GM12878 (cell line): ENCODE results near the gene SRBD1. TPM values are rescaled to one million over a fixed set of nuclear protein-coding genes. Genes with fewer than 3 reads are reported as not detected.

ENCODE experiments used
- ATAC-seq: fragments of 200-7000 bp; cut with Tn5 transposase; 3 replicates; pipeline ENCODE4 v1.9.1; 2020; ENCODE audit warnings: mild to moderate bottlenecking, moderate library complexity
- BruUV-seq: library from RNA; stranded (reverse); fragments of 400-500 nt; replicated peaks from 2 replicates; lab custom pipeline; 2021; lab: Mats Ljungman, UMichigan
- CTCF ChIA-PET: fragments of 300-600 bp; sonication (Branson Sonifier 250); formaldehyde crosslinking; extraction: SDS; loops from one replicate; lab custom pipeline; 2021; ENCODE audit warnings: inconsistent platforms; lab: Yijun Ruan, JAX
- POLR2A ChIA-PET: fragments of 350-600 bp; formaldehyde crosslinking; extraction: SDS; loops from one replicate; lab custom pipeline; 2021; ENCODE audit warnings: inconsistent platforms; lab: Charles Lee
- RAD21 ChIA-PET: fragments of 300-600 bp; sonication (Branson Sonifier 250); formaldehyde crosslinking; loops from one replicate; lab custom pipeline; 2023; ENCODE audit warnings: antibody characterized with exemption; ENCODE audit not compliant: unreplicated experiment; lab: Charles Lee
- SMC1A ChIA-PET: fragments of 300-600 bp; sonication (Branson Sonifier 250); formaldehyde crosslinking; loops from one replicate; lab custom pipeline; 2023; ENCODE audit not compliant: unreplicated experiment, uncharacterized antibody; lab: Charles Lee
- DNase-seq: peaks from one replicate; pipeline ENCODE4 v3.0.0-alpha.2; 2011; ENCODE audit warnings: low read depth, low spot score
- FAIRE-seq: peaks from 3 replicates; lab custom pipeline; 2011; peaks lifted over from hg19 to GRCh38; lab: Jason Lieb, UNC
- H2AFZ ChIP-seq: 2 replicates; pipeline ENCODE4 v1.6.0; 2011; ENCODE audit warnings: low read depth, low read length, control low read depth; ENCODE audit not compliant: control insufficient read depth
- H3K27ac ChIP-seq: 2 replicates; pipeline ENCODE4 v1.5.1; 2011; ENCODE audit warnings: control low read depth; ENCODE audit not compliant: control insufficient read depth, insufficient read depth
- H3K27me3 ChIP-seq, 2 experiments: replicated peaks in 1 of 2; 2 replicates each; pipeline versions ENCODE4 v1.6.0 to v1.6.1; 2011; ENCODE audit warnings: low read length in 1 of 2; ENCODE audit not compliant: control insufficient read depth in 2 of 2, insufficient read depth in 2 of 2
- H3K36me3 ChIP-seq, 2 experiments: 2 replicates each; pipeline ENCODE4 v1.5.1; 2011; ENCODE audit warnings: low read length in 1 of 2; ENCODE audit not compliant: control insufficient read depth in 2 of 2, insufficient read depth in 2 of 2
- H3K4me1 ChIP-seq: 2 replicates; pipeline ENCODE4 v1.6.1; 2011; ENCODE audit warnings: mild to moderate bottlenecking, low read length, moderate library complexity, mixed read lengths; ENCODE audit not compliant: control insufficient read depth, insufficient read depth
- H3K4me2 ChIP-seq: 2 replicates; pipeline ENCODE4 v1.6.0; 2011; ENCODE audit warnings: control low read depth; ENCODE audit not compliant: control insufficient read depth, insufficient read depth
- H3K4me3 ChIP-seq: fragments of 200-600 bp; sonication (generic); 2 replicates; pipeline ENCODE4 v1.5.1; 2016
- H3K79me2 ChIP-seq: 2 replicates; pipeline ENCODE4 v1.6.0; 2011; ENCODE audit warnings: low read length; ENCODE audit not compliant: control insufficient read depth, insufficient read depth
- H3K9ac ChIP-seq: 2 replicates; pipeline ENCODE4 v1.8.0; 2011; ENCODE audit warnings: low read length, control low read depth, mixed read lengths; ENCODE audit not compliant: control insufficient read depth, insufficient read depth
- H3K9me3 ChIP-seq: replicated peaks from 3 replicates; pipeline ENCODE4 v1.5.1; 2011; ENCODE audit warnings: mild to moderate bottlenecking, low read length; ENCODE audit not compliant: control insufficient read depth, insufficient read depth
- H4K20me1 ChIP-seq: 2 replicates; pipeline ENCODE4 v1.6.0; 2011; ENCODE audit not compliant: control insufficient read depth, insufficient read depth
- BMI1 ChIP-seq: fragments of 450-650 bp; IDR thresholded peaks from 2 replicates; pipeline ENCODE4 v1.6.1; 2016; ENCODE audit warnings: mild to moderate bottlenecking, moderate library complexity, borderline replicate concordance
- CBX3 ChIP-seq: fragments of 200-600 bp; sonication (generic); IDR thresholded peaks from 2 replicates; pipeline ENCODE4 v1.6.1; 2016; ENCODE audit warnings: low read depth, borderline replicate concordance
- CHD1 ChIP-seq: IDR thresholded peaks from 2 replicates; pipeline ENCODE4 v1.6.1; 2012; ENCODE audit warnings: low read depth, low read length, improper control_type of control experiment
- ESRRA ChIP-seq: IDR thresholded peaks from 2 replicates; pipeline ENCODE4 v1.6.1; 2012; ENCODE audit warnings: mild to moderate bottlenecking, low read length, improper control_type of control experiment
- FOS ChIP-seq: IDR thresholded peaks from 3 replicates; pipeline ENCODE4 v1.6.1; 2011; ENCODE audit warnings: borderline replicate concordance; ENCODE audit not compliant: insufficient read length; ENCODE audit errors: extremely low read depth
- GATAD2B ChIP-seq: fragments of 450-650 bp; conservative IDR thresholded peaks from 2 replicates; pipeline ENCODE4 v1.6.1; 2017; ENCODE audit warnings: low read depth, mild to moderate bottlenecking, moderate library complexity
- HDGF ChIP-seq: fragments of 450-650 bp; IDR thresholded peaks from 2 replicates; pipeline ENCODE4 v1.6.1; 2016; ENCODE audit warnings: antibody characterized with exemption
- IKZF1 ChIP-seq: fragments of 450-650 bp; conservative IDR thresholded peaks from 2 replicates; pipeline ENCODE4 v1.6.1; 2017; ENCODE audit warnings: antibody characterized with exemption, mild to moderate bottlenecking
- POLR2AphosphoS5 ChIP-seq: IDR thresholded peaks from 2 replicates; pipeline ENCODE4 v1.6.1; 2011; ENCODE audit warnings: mild to moderate bottlenecking, low read length, inconsistent platforms
- SIN3A ChIP-seq: IDR thresholded peaks from 2 replicates; pipeline ENCODE4 v1.6.1; 2012; ENCODE audit warnings: low read depth, low read length, improper control_type of control experiment
- SIX5 ChIP-seq: IDR thresholded peaks from 2 replicates; pipeline ENCODE4 v1.6.1; 2011; ENCODE audit warnings: mild to moderate bottlenecking, low read depth, low read length, moderate library complexity; ENCODE audit not compliant: severe bottlenecking
- SPI1 ChIP-seq: IDR thresholded peaks from 2 replicates; pipeline ENCODE4 v1.6.1; 2011; ENCODE audit warnings: low read depth, mild to moderate bottlenecking, low read length, moderate library complexity, borderline replicate concordance; ENCODE audit not compliant: insufficient read depth
- SUZ12 ChIP-seq: fragments of 200-600 bp; sonication (generic); IDR thresholded peaks from one replicate; pipeline ENCODE4 v1.6.1; 2018; ENCODE audit warnings: antibody characterized with exemption, mild to moderate bottlenecking; ENCODE audit not compliant: unreplicated experiment
- TARDBP ChIP-seq: IDR thresholded peaks from 2 replicates; pipeline ENCODE4 v1.6.1; 2016; ENCODE audit warnings: borderline replicate concordance
- WGBS: methylation state at CpG from one replicate; pipeline ENCODE4 v1.1.6; 2016; ENCODE audit warnings: low lambda C conversion rate; ENCODE audit not compliant: insufficient replicate concordance, insufficient coverage; ENCODE audit errors: missing lambda C conversion rate; 5-methylcytosine and 5-hydroxymethylcytosine counted together
- in situ Hi-C: fragments of 300-500 bp; cut with MboI; formaldehyde crosslinking; loops from 9 replicates; pipeline ENCODE4 v1.14.3; 2018; ENCODE audit warnings: mixed read lengths
- intact Hi-C: fragments of 100-400 bp; cut with micrococcal nuclease; formaldehyde crosslinking; loops from one replicate; pipeline ENCODE4 v1.14.2; 2022; ENCODE audit not compliant: unreplicated experiment
- polyA plus RNA-seq, 11 experiments: library from polyadenylated mRNA; depleted of rRNA in 4 of 11; unstranded in 6 of 11; stranded (reverse) in 5 of 11; fragments of >200 nt; fragmentation: Nextera tagmentation in 4 of 11; fragmentation: Illumina TruSeq in 1 of 11; extraction: Ambion mirVana in 4 of 11; extraction: Trizol in 1 of 11; gene quantifications; 1 replicate in 1 of 11; 2 replicates in 10 of 11; pipeline versions ENCODE4 v1.2.1 to v1.2.3, GENCODE V29; 2011 to 2016; ENCODE audit warnings: inconsistent platforms in 2 of 11, missing spikeins in 2 of 11, low read depth in 1 of 11
- total RNA-seq, 4 experiments: library from RNA; depleted of rRNA in 3 of 4; stranded (reverse); fragments of >200 nt in 3 of 4; fragmentation: Illumina TruSeq in 1 of 4; extraction: Trizol in 1 of 4; gene quantifications; 2 replicates each; pipeline versions ENCODE4 v1.2.1 to v1.2.3, GENCODE V29; 2013 to 2021
- TF ChIP-seq, protein P1 (sequence below): fragments of 450-650 bp; IDR thresholded peaks from 2 replicates; pipeline ENCODE4 v1.6.1; 2017; ENCODE audit warnings: low read depth, mild to moderate bottlenecking, moderate library complexity
- TF ChIP-seq, protein P2 (sequence below): fragments of 450-650 bp; IDR thresholded peaks from 2 replicates; pipeline ENCODE4 v1.6.1; 2017; ENCODE audit warnings: mild to moderate bottlenecking
- TF ChIP-seq, protein P3 (sequence below): IDR thresholded peaks from 2 replicates; pipeline ENCODE4 v1.6.1; 2012; ENCODE audit warnings: low read length, inconsistent platforms
- TF ChIP-seq, protein P4 (sequence below): IDR thresholded peaks from 2 replicates; pipeline ENCODE4 v1.6.1; 2011; ENCODE audit warnings: borderline replicate concordance, low read depth, mild to moderate bottlenecking, moderate library complexity, low read length; ENCODE audit not compliant: insufficient read depth, poor library complexity, severe bottlenecking

The SRBD1 gene
- total and polyA plus RNA-seq, 10 of the 15 experiments (the other 5 are each of a cell fraction or from before 2014, with no cell fraction given): 9.7 to 33.1 (median 20.1) TPM

GRCh38 chr2:45533771-45534170 is 77.3 kb downstream of the SRBD1 start (continued):
- no peak for TF ChIP-seq CBX3
- TF ChIP-seq IKZF1: no peak
- TF ChIP-seq HDGF: no peak
- no peak for TF ChIP-seq BMI1
- no peak for TF ChIP-seq GATAD2B
- TF ChIP-seq, protein P1, sequence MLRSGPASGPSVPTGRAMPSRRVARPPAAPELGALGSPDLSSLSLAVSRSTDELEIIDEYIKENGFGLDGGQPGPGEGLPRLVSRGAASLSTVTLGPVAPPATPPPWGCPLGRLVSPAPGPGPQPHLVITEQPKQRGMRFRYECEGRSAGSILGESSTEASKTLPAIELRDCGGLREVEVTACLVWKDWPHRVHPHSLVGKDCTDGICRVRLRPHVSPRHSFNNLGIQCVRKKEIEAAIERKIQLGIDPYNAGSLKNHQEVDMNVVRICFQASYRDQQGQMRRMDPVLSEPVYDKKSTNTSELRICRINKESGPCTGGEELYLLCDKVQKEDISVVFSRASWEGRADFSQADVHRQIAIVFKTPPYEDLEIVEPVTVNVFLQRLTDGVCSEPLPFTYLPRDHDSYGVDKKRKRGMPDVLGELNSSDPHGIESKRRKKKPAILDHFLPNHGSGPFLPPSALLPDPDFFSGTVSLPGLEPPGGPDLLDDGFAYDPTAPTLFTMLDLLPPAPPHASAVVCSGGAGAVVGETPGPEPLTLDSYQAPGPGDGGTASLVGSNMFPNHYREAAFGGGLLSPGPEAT: no peak
- no peak for TF ChIP-seq ESRRA
- no peak for TF ChIP-seq CHD1
- TF ChIP-seq TARDBP: no peak
- TF ChIP-seq SPI1: no peak
- no peak for TF ChIP-seq SIN3A
- no peak for TF ChIP-seq POLR2AphosphoS5

DNA sequence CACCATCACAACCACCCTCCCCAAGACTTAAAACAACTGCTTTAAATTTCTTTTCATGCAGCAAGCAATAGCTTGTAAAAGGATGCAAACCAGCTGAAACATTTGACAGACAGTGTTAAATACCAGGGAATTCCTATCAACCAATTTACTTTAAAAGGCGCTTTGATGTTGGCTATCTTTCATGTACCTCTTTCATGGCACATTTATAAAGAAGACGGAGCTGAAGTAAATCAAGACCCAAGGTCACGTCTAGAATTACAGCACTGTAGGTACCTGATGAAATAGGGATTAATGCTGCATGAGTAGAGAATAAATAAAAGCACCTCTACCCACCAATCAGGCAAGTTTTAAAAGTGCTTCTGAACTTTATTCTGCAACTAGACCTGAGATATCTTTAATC is 78.9 kb downstream of the SRBD1 start:
- ChIA-PET POLR2A (no interaction called here), CTCF (no interaction called here), RAD21 (no interaction called here), SMC1A (no interaction called here)
- H3K27me3 ChIP-seq: no peaks in the 10 kb centered on the region
- no peaks in the 10 kb centered on the region for H3K4me1 ChIP-seq
- no peaks in the 10 kb centered on the region for H3K9me3 ChIP-seq
- H3K79me2 ChIP-seq: no peaks in the 10 kb centered on the region
- FAIRE-seq (no peak), ATAC-seq (no peak), DNase-seq (no peak)
- no TSS peak for BruUV-seq
- no peak overlapping the region for H3K4me2 ChIP-seq
- in situ Hi-C loops: no loop called here
- 99% methylated on average over 3 of the region's 3 CpGs for WGBS
- no peak overlapping the region for H3K4me3 ChIP-seq
- no peaks in the 10 kb centered on the region for H3K36me3 ChIP-seq
- H2AFZ ChIP-seq: no peak overlapping the region
- no peak for TF ChIP-seq SUZ12
- TF ChIP-seq, protein P2, sequence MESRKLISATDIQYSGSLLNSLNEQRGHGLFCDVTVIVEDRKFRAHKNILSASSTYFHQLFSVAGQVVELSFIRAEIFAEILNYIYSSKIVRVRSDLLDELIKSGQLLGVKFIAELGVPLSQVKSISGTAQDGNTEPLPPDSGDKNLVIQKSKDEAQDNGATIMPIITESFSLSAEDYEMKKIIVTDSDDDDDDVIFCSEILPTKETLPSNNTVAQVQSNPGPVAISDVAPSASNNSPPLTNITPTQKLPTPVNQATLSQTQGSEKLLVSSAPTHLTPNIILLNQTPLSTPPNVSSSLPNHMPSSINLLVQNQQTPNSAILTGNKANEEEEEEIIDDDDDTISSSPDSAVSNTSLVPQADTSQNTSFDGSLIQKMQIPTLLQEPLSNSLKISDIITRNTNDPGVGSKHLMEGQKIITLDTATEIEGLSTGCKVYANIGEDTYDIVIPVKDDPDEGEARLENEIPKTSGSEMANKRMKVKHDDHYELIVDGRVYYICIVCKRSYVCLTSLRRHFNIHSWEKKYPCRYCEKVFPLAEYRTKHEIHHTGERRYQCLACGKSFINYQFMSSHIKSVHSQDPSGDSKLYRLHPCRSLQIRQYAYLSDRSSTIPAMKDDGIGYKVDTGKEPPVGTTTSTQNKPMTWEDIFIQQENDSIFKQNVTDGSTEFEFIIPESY: no peak
- TF ChIP-seq, protein P3, sequence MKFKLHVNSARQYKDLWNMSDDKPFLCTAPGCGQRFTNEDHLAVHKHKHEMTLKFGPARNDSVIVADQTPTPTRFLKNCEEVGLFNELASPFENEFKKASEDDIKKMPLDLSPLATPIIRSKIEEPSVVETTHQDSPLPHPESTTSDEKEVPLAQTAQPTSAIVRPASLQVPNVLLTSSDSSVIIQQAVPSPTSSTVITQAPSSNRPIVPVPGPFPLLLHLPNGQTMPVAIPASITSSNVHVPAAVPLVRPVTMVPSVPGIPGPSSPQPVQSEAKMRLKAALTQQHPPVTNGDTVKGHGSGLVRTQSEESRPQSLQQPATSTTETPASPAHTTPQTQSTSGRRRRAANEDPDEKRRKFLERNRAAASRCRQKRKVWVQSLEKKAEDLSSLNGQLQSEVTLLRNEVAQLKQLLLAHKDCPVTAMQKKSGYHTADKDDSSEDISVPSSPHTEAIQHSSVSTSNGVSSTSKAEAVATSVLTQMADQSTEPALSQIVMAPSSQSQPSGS: no peak
- TF ChIP-seq, protein P4, sequence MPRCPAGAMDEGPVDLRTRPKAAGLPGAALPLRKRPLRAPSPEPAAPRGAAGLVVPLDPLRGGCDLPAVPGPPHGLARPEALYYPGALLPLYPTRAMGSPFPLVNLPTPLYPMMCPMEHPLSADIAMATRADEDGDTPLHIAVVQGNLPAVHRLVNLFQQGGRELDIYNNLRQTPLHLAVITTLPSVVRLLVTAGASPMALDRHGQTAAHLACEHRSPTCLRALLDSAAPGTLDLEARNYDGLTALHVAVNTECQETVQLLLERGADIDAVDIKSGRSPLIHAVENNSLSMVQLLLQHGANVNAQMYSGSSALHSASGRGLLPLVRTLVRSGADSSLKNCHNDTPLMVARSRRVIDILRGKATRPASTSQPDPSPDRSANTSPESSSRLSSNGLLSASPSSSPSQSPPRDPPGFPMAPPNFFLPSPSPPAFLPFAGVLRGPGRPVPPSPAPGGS: no peak
- TF ChIP-seq SIX5: no peak
- TF ChIP-seq FOS: no peak
- no peak overlapping the region for H3K27ac ChIP-seq
- H3K9ac ChIP-seq: no peak overlapping the region
- no peaks in the 10 kb centered on the region for H4K20me1 ChIP-seq
- intact Hi-C loops: no loop called here
